Measurements from ENCODE around the gene ZDHHC14.

The ZDHHC14 gene

DNA sequence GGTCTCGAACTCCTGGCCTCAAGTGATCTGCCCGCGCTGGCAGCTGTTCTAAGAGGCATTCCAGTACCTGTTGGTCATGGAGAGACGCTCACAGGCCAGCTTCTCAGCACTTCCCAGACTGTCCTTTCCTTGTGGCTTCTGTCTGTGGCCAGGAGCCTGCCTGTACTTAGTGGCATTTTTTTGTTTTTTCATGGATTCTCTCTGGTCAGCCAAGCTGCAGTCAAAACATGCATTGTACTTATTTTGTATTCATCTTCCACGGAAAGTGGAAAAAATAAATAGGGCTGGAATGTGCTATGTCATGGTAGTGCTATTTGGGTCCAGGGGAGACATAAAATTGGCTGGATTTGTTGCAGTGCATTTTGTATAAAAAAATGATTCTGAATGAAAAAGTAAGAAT, 29.1 kb downstream of the ZDHHC14 start:
- no peak for DNase-seq
- Histone ChIP-seq H3K4me1 (peaks cover 0 to 40% (median 4%) of the 10 kb centered on the region in 4 donors), H3K27me3 (no peaks in the 10 kb centered on the region), H3K27ac (no peak overlapping the region), H3K4me3 (no peak overlapping the region), H3K36me3 (no peaks in the 10 kb centered on the region), H3K9me3 (no peaks in the 10 kb centered on the region)
- TF ChIP-seq, protein P1, sequence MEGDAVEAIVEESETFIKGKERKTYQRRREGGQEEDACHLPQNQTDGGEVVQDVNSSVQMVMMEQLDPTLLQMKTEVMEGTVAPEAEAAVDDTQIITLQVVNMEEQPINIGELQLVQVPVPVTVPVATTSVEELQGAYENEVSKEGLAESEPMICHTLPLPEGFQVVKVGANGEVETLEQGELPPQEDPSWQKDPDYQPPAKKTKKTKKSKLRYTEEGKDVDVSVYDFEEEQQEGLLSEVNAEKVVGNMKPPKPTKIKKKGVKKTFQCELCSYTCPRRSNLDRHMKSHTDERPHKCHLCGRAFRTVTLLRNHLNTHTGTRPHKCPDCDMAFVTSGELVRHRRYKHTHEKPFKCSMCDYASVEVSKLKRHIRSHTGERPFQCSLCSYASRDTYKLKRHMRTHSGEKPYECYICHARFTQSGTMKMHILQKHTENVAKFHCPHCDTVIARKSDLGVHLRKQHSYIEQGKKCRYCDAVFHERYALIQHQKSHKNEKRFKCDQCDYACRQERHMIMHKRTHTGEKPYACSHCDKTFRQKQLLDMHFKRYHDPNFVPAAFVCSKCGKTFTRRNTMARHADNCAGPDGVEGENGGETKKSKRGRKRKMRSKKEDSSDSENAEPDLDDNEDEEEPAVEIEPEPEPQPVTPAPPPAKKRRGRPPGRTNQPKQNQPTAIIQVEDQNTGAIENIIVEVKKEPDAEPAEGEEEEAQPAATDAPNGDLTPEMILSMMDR (IDR thresholded peaks at IDR 0.05): no peak
- intact Hi-C loops (cut with DNase I; ENCODE audit: low total_unique reads): no loop called here

GRCh38 chr6:157411368-157411767, 30.4 kb downstream of the ZDHHC14 start:
- Histone ChIP-seq H3K27me3 (no peaks in the 10 kb centered on the region), H3K9me3 (no peaks in the 10 kb centered on the region), H3K36me3 (no peaks in the 10 kb centered on the region), H3K4me3 (no peak overlapping the region), H3K27ac (no peak overlapping the region), H3K4me1 (peaks cover 0 to 34% (median 4%) of the 10 kb centered on the region in 4 donors)
- TF ChIP-seq, protein P1 (IDR thresholded peaks at IDR 0.05): no peak
- intact Hi-C loops (cut with DNase I; ENCODE audit: low total_unique reads): no loop called here
- no peak for DNase-seq

DNA sequence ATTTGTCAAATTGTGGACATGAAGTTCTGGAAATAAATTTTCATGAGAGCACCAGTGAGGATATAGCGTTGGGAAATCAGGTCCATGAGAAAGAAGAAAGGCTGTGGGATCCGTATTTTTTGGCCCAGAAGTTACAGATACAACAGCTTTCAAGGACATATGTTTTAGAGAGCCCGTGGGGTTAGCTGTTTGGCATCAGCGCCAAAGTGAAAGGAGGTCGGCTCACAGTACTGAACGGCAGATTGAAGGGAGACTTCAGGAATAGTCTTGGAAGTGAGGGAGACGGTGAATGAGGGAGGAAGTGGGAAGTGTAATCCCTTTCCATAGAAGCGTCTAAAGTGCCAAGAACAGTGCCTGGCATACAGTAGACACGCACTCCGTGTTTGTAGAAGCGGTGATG, 31.8 kb downstream of the ZDHHC14 start:
- Histone ChIP-seq H3K27ac (peak overlapping the region in 1 of 2 donors; percentile 8), H3K4me3 (peak overlapping the region; percentile 8 to 22)
- no peak for DNase-seq

GRCh38 chr6:157420497-157420896, 39.5 kb downstream of the ZDHHC14 start:
- Histone ChIP-seq H3K27me3 (no peaks in the 10 kb centered on the region), H3K4me1 (no peaks in the 10 kb centered on the region), H3K36me3 (no peaks in the 10 kb centered on the region), H3K9me3 (no peaks in the 10 kb centered on the region), H3K4me3 (no peak overlapping the region), H3K27ac (no peak overlapping the region)
- no peak for DNase-seq
- TF ChIP-seq, protein P1 (IDR thresholded peaks at IDR 0.05): no peak
- intact Hi-C loops (cut with DNase I; ENCODE audit: low total_unique reads): no loop called here

More for the DNA sequence above, 31.8 kb downstream of the ZDHHC14 start:
- TF ChIP-seq, protein P1 (IDR thresholded peaks at IDR 0.05): no peak
- Histone ChIP-seq H3K36me3 (no peaks in the 10 kb centered on the region), H3K4me1 (peaks cover 0 to 33% (median 4%) of the 10 kb centered on the region in 4 donors), H3K9me3 (no peaks in the 10 kb centered on the region), H3K27me3 (no peaks in the 10 kb centered on the region)
- intact Hi-C loops (cut with DNase I; ENCODE audit: low total_unique reads): no loop called here

GRCh38 chr6:157424491-157425020, 43.6 kb downstream of the ZDHHC14 start:
- TF ChIP-seq, protein P1 (IDR thresholded peaks at IDR 0.05): no peak
- no peaks in the 10 kb centered on the region for H3K27me3 ChIP-seq
- H3K36me3 ChIP-seq: no peaks in the 10 kb centered on the region
- intact Hi-C loops (cut with DNase I; ENCODE audit: low total_unique reads): no loop called here
- DNase-seq: no peak
- no peak overlapping the region for H3K27ac ChIP-seq
- H3K9me3 ChIP-seq: no peaks in the 10 kb centered on the region
- no peak overlapping the region for H3K4me3 ChIP-seq
- no peaks in the 10 kb centered on the region for H3K4me1 ChIP-seq

GRCh38 chr6:157427969-157428368, 47.0 kb downstream of the ZDHHC14 start:
- TF ChIP-seq, protein P1 (IDR thresholded peaks at IDR 0.05): no peak
- Histone ChIP-seq H3K4me3 (no peak overlapping the region), H3K9me3 (no peaks in the 10 kb centered on the region), H3K4me1 (no peaks in the 10 kb centered on the region), H3K27me3 (no peaks in the 10 kb centered on the region), H3K36me3 (no peaks in the 10 kb centered on the region), H3K27ac (no peak overlapping the region)
- no peak for DNase-seq
- intact Hi-C loops (cut with DNase I; ENCODE audit: low total_unique reads): no loop called here

All from tibial artery (tissue), 4 donors.